Ishikawa (cell line): Measurements from ENCODE around the gene DNAJC22.

Source experiments
- CREB1 ChIP-seq: IDR thresholded peaks from 2 replicates; pipeline ENCODE4 v1.6.1; 2012; ENCODE audit warnings: low read depth
- EGR1 ChIP-seq: IDR thresholded peaks from 2 replicates; pipeline ENCODE4 v1.6.1; 2012
- FOXM1 ChIP-seq: IDR thresholded peaks from 2 replicates; pipeline ENCODE4 v1.6.1; 2012; ENCODE audit warnings: low read depth, borderline replicate concordance
- RAD21 ChIP-seq: IDR thresholded peaks from 2 replicates; pipeline ENCODE4 v1.6.1; 2012; ENCODE audit warnings: low read depth
- REST ChIP-seq: IDR thresholded peaks from 2 replicates; pipeline ENCODE4 v1.6.1; 2012; ENCODE audit warnings: low read depth, mild to moderate bottlenecking
- TAF1 ChIP-seq: IDR thresholded peaks from 2 replicates; pipeline ENCODE4 v1.6.1; 2012; ENCODE audit warnings: low read depth, mild to moderate bottlenecking
- TCF12 ChIP-seq: IDR thresholded peaks from 2 replicates; pipeline ENCODE4 v1.6.1; 2012; ENCODE audit warnings: low read depth
- YY1 ChIP-seq: IDR thresholded peaks from 2 replicates; pipeline ENCODE4 v1.6.1; 2012; ENCODE audit warnings: low read depth

GRCh38 chr12:49327887-49328286 is 18.8 kb upstream of the DNAJC22 start:
- TF ChIP-seq TAF1 (no peak), RAD21 (no peak), CREB1 (no peak), YY1 (no peak), TCF12 (no peak), EGR1 (no peak), FOXM1 (no peak), REST (no peak)
